Fibroblast of skin of left biceps (primary cell): ENCODE measurements around the gene DDX41.
A peak's percentile ranks its signal among the peaks of the same experiment; 100 is the strongest.
"Not testable (repeated sequence)": the region's sequence is repeated elsewhere in the genome, so short reads cannot be mapped to it uniquely, and the experiment has no call there.

ENCODE experiments used
- DNase-seq, 2 experiments: peaks; one replicate each; pipeline ENCODE4 v3.0.0-alpha.2; 2013; ENCODE audit warnings: low read depth in 2 of 2

DDX41 gene

DNA sequence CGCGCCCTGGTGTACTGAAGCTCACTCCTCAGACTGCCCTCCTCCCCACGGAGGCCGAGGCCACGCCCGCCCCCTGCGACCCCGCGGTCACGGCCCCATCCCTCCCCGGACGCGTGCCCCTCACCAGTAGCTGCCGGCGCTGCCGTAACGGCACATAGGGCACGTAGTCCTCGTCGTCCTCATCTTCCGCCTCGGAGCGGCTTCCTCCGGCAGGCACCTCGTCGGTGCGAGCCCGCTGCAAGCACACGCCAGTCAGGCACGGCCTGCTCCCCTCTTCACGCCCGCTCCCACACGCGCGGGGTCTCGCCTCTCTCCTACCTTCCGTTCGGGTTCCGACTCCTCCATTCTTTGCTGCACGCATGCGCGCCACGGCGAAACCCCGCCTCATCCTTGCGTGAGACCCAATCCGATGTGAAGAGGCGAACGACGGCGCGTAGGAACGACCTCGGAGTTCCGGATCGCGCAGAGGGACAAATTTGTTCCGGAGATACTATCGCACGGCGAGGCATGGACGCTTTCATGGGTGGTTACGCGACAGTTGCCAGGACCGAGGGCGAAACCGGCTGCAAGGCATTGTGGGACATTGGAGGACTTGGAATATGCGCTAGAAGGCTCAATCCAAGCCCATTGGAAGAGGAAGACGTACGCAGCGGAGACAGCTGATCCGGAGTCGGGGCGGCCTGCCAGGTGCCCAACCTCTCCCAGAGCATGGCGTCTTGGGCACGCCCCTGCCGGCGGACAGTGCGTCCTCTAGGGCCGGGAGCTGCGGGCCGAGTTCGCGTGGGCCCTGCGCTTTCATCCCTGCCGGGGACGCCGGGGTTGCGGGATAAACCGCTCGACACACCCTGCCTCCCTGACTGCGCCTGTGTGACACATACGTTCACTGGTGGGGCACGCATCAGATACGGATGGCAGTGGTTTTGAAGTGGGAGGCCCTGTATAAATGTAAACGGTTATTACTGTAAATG, at the start of gene DDX41:
Gene DDX41, minus strand, starts transcription at position 361 of the 968 bp plus-strand sequence. Its CDS starts 16 bp downstream, at position 345.
- DNase-seq: peak; percentile 97 to 98

GRCh38 chr5:177565046-177565445, 48.3 kb upstream of the DDX41 start:
- no peak for DNase-seq

- DNase-seq: not testable (repeated sequence)
Observed at GRCh38 chr5:177559446-177559941, 42.7 kb upstream of the DDX41 start.

- DNase-seq: no peak
Observed at GRCh38 chr5:177557796-177558195, 41.0 kb upstream of the DDX41 start.

DNA sequence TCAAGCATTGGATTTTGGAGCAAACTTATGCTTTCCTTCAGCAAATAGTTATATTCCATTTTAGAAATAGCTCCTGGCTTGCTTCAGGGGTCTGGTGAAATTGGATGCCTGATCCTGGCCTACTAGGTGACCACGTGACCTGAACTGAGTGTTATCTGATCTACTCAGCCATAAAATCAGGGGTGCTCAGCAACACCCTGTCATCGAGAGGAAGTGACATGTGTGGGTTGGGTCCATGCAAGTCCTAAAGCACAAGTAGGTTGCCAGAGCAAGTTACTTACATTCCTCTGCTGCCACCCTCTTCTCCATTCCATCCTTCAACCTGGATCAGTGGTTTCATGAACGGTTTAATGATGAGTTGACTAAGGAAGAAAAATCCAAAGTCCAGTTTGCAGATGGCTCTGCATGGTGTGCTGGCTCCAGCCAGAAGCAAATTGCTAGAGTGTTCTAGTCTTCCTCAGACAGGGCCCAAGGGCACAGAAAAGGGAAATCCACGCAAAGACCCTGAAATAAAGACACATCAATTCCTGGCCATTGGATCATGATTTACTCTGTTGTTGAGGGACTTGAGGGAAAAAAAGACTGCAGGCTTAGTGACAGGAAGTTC, 40.4 kb upstream of the DDX41 start:
- DNase-seq: no peak

DNA sequence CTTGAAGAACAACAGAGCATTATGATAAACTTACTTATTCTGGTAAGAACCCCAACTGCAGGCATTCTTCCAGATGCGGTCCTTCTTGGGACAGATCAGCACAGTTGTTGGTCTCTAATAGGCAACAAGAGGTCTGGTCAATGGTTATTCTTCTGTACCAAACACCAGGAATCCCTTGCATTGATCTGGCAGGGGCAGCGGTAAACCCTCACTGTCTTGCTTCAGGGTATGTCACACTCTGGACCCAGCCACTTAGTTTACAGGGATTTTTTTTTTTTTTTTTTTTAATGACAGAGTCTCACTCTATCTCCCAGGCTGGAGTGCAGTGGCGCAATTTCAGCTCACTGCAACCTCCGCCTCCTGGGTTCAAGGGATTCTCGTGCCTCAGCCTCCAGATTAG, 38.9 kb upstream of the DDX41 start:
- DNase-seq: no peak

DNA sequence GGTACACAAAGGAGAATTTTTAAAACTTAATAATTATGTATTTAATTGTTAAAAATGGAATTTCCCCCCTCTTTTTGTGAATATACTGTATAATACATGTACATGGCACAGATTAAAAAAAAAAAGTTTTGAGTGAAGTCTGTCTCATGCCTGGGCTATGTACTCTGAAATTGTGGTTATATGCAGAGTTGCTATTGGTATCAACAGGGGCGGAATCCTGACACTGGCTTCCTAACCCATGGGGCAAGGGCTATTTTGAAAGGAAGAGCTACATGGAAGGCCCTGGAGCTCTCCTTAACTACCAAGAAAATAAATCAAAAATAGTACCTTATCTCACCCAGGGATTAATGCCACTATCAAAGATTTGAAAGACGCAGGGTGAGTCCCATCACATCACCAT, 38.5 kb upstream of the DDX41 start:
- DNase-seq: no peak

- peak; percentile 71 to 78 for DNase-seq
Observed at GRCh38 chr5:177554474-177555111, 37.8 kb upstream of the DDX41 start, which contains the start of gene FAM193B. TSS of gene FAM193B (minus strand) at chr5:177554563. CDS start at chr5:177554458, 105 bp downstream.

DNA sequence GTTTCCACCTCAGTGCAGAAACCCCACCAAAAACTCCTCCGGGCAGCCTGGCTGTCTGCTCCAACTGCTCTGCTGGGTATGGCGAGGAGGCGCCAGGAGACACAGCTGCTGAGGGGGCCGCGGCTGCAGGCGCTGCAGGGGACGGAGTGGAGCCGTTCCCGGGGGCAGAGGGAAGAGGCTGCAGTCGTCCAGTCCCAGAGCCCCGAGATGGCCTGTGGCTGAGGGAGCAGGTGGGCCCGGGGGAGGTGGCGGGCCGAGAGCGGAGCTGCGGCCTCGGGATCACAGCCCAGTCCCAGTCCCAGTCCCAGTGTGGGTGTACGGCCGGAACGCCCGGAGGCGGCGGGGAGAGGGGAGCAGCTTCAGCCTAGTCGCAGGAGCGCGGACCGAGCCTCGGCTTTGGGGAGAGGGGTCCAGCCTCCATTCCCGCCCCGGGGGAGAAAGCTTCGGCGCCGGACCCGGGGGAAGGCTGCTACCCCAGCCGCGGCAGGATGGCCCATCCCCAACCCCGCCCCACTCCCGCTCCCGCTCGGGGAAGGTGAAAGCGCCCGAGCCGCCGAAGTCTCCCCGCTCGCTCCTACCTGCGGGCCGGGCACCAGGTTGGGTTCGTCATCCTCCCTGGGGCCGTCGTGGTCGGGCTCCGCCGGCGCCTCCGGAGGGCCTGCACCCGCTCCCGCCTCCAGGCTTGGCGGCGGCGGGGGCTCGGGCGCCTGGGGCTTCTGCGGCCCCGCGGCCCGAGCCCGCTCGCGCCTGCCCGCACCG, 37.1 kb upstream of the DDX41 start:
- DNase-seq: no peak

DNA sequence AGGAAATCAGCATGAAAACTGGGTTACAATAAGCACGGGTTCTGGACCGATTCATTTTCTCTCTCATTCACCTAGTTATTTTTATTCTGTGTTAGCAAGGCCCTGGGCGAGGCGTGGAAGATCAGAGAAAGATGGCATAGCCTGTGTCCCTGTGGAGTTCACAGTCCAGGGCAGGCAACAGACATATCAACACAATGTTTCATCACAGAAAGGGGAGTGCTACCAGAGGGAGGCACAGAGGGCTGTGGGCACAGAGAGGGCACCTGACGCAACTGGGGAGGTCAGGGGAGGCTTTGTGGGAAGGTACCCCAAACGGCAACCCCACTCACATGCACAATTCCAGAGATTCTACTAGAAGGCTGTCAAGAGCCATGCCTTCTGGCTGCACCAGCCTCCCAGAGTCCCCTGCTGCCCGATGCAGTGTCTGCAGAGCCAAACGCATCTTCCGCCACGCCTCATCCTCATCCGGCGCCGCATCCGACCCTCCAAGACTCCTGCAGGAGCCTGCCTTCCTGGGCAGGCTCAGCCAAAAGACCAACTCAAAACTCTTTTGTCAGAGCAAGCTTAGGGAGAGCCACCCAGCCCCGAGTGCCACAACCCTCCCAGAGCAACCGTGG, 36.2 kb upstream of the DDX41 start:
- DNase-seq: no peak

DNA sequence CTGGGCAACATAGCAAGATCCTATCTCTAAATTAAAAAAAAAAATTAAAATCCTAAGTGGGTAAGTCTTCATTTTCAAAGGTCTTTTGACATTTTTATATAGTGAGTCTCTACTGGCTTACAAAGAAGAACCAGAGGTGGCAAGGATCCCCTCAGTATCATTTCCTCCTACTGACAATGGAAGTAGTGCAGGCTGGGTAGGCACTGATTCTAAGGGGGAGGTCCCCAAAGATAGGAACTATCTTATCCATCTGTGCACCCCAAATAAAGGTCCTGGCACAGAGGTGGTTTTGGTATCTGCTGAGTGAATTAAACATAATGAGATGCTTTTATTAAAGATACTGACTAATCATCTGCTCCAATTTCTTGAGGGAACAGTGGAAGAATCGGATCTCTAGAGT, 33.4 kb upstream of the DDX41 start:
- no peak for DNase-seq

- DNase-seq: no peak
Observed at GRCh38 chr5:177548495-177548894, 31.7 kb upstream of the DDX41 start.

- DNase-seq: no peak
Observed at GRCh38 chr5:177547736-177548135, 31.0 kb upstream of the DDX41 start.

GRCh38 chr5:177546258-177546741, 29.5 kb upstream of the DDX41 start:
- peak; percentile 95 for DNase-seq

DNA sequence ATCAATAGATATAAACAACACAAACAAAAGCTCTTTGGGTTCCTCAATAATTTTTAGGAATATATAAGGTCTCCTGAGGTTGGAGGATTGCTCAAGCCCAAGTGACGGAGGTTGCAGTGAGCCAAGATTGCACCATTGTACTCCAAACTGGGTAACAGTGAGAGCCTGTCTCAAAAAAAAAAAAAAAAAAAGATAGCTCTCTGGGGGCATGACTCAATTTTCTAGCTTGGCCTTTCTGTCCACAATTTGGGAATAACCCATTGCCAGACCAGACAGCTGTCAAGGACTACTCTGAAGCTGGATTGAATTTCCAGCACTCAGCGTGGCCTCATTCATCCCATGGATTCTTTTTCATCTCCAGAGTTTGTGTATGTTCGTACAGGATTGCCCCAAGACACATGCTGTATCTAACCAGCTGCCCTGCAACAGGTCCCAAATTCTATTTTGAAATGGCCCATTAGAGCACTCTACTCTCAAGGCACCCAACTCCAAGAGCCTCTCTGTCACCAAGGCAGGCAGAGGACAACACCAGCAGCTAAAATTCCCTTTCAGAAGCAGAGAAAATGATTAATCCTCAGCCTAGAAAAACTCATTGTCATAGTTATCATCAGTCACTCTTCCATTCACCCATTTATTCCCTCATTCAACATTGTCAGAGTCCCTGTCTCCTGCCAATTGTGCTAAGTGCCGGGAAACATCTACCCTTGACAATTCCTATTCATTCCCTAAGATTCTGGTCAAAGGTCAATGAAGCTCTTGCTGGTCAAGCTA, 28.9 kb upstream of the DDX41 start:
- peak; percentile 81 to 82 for DNase-seq

DNA sequence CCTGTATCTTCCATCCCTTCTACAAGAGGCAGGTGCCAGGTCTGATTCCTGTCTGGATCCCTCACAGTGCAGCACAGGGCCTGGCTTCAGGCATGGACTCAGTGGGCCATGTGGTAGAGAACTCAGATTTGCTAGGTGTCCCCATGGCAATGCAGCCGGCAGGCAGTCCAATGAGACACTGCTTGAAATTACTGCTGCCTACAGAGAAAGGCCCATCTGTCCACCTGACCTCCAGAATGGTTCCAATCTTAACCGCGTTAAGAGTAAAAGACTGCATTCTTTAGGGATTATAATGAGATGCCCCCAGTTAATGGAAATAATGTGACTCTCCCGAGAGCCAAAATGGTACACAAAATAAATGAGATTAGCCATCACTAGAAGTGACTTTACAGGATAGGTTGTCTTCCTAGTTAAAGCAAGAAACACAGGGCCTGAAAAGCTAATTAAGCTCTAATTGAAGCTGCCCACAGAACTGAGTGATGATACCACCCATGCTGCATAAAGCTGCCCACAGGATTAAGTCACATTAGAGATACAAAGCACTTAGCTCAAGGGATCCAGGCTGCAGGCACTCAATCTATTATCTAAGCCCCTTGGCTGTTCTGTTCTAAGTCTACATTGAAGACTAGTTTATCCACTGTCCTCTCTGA, 26.2 kb upstream of the DDX41 start:
- DNase-seq: no peak

DNA sequence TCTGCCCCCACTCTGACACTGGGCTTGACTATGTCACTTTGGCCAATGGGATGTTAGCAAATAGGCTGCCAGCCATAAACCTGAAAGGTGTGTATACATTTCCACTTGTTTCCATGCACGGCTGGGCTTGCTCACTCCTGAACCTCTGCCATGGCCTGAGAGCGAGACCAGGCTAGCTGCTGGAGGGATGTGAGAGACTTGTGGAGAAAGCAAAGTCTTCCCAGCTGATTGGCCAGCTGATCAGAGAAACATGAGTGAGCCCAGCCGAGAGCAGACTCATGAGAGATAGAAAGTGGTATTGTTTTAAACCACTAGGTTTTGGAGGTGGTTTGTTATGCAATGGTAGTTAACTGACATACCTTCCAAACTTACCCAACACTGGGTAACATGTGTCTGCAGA, 23.7 kb upstream of the DDX41 start:
- no peak for DNase-seq

DNA sequence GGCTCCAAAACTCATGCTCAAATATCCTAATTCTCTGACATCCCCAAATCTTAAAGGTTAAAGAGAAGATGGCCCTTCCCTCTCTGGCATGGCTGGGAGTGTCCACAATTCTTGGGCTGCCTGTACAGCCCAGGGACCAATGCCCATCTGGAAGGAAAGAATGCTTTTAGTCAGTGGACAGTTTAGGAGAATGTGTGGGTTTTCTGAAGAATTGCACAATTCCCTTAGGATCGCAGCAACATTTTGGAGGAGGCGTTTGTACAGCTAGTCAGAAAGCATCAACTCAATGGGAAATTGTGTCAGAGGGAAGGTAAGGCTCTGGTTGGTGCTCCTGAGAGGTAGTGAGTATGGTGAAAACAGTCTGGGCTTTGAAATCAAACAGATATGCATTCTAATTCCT, 22.6 kb upstream of the DDX41 start:
- DNase-seq: peak; percentile 56

DNA sequence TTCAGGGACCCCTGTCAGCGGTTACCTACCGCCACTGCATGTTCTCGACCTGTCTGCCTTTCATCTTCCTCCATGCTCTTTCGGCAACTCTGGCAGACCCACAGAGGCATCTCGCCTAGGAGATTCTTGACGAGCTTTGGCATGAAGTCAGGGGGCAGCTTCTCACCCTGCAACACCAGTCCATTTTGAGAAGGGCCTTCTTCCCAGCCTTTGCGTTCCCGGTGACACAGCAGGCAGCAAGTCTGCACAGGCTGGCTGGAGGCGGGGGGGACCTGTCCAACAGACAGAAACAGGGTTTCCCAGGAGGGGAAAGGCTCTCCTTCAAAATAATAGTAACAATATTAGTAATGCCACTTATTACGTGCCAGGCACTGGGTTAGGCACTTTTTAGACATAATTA, 22.1 kb upstream of the DDX41 start:
- DNase-seq: no peak
